CD4-positive, alpha-beta T cell treated with Interferon gamma for 1 hour (primary cell): ENCODE data around the gene DZIP1.

Experiments used
- DNase-seq: peaks from one replicate; pipeline ENCODE4 v3.0.0-alpha.2; 2020

DZIP1 gene

GRCh38 chr13:95642028-95642621 is 2.4 kb downstream of the DZIP1 start:
- DNase-seq = no peak

- DNase-seq = no peak
Observed at GRCh38 chr13:95641291-95642027, 3.0 kb downstream of the DZIP1 start.

- no peak for DNase-seq
Observed at GRCh38 chr13:95636853-95637252, 7.7 kb downstream of the DZIP1 start.

GRCh38 chr13:95630593-95630992 is 13.9 kb downstream of the DZIP1 start:
- DNase-seq = no peak

GRCh38 chr13:95629071-95629470 is 15.4 kb downstream of the DZIP1 start:
- DNase-seq = no peak

GRCh38 chr13:95628488-95628887 is 16.0 kb downstream of the DZIP1 start:
- no peak for DNase-seq

- DNase-seq = no peak
Observed at GRCh38 chr13:95627590-95627989, 16.9 kb downstream of the DZIP1 start.

GRCh38 chr13:95626768-95627167 is 17.7 kb downstream of the DZIP1 start:
- DNase-seq = no peak

- DNase-seq = no peak
Observed at GRCh38 chr13:95624020-95624419, 20.5 kb downstream of the DZIP1 start.

- DNase-seq = no peak
Observed at GRCh38 chr13:95623141-95623540, 21.4 kb downstream of the DZIP1 start.

- no peak for DNase-seq
Observed at GRCh38 chr13:95620825-95621498, 23.5 kb downstream of the DZIP1 start.

- no peak for DNase-seq
Observed at GRCh38 chr13:95620030-95620824, 24.3 kb downstream of the DZIP1 start.

- DNase-seq = no peak
Observed at GRCh38 chr13:95615539-95615938, 29.0 kb downstream of the DZIP1 start.

- no peak for DNase-seq
Observed at GRCh38 chr13:95614641-95615245, 29.8 kb downstream of the DZIP1 start.

- no peak for DNase-seq
Observed at GRCh38 chr13:95608640-95609323, 35.7 kb downstream of the DZIP1 start.

- no peak for DNase-seq
Observed at GRCh38 chr13:95607366-95607765, 37.1 kb downstream of the DZIP1 start.

GRCh38 chr13:95605448-95606125 is 38.9 kb downstream of the DZIP1 start:
- no peak for DNase-seq

- no peak for DNase-seq
Observed at GRCh38 chr13:95604556-95604915, 40.0 kb downstream of the DZIP1 start.

GRCh38 chr13:95603887-95604555 is 40.5 kb downstream of the DZIP1 start:
- DNase-seq = no peak

GRCh38 chr13:95601906-95602305 is 42.6 kb downstream of the DZIP1 start:
- DNase-seq = no peak

- DNase-seq = no peak
Observed at GRCh38 chr13:95601216-95601615, 43.3 kb downstream of the DZIP1 start.
